GM13976 (cell line): ENCODE results near the gene FOXJ1.

ENCODE experiments used
- DNase-seq: peaks from one replicate; pipeline ENCODE4 v3.0.0; 2012; ENCODE audit warnings: low spot score
- CTCF ChIP-seq: IDR thresholded peaks from 2 replicates; pipeline ENCODE4 v1.5.1; 2012; ENCODE audit warnings: borderline replicate concordance, mild to moderate bottlenecking; ENCODE audit not compliant: insufficient read depth; ENCODE audit errors: extremely low read depth, missing control alignments, control extremely low read depth
- in situ Hi-C: fragments of 300-500 bp; cut with MboI; formaldehyde crosslinking; loops from one replicate; pipeline ENCODE4 v1.12.0; 2022; ENCODE audit warnings: low sequenced_read_pairs, mixed read lengths, inconsistent platforms; ENCODE audit not compliant: unreplicated experiment

Gene FOXJ1

GRCh38 chr17:76170114-76170513 lies 29.1 kb upstream of the FOXJ1 start:
- no peak for DNase-seq
- in situ Hi-C loops: no loop called here
- no peak for TF ChIP-seq CTCF

- TF ChIP-seq CTCF: no peak
- in situ Hi-C loops: no loop called here
- no peak for DNase-seq
Measured at GRCh38 chr17:76166906-76167305, 25.9 kb upstream of the FOXJ1 start.

- no peak for TF ChIP-seq CTCF
- in situ Hi-C loops: no loop called here
- no peak for DNase-seq
Measured at GRCh38 chr17:76166168-76166567, 25.1 kb upstream of the FOXJ1 start.

- in situ Hi-C loops: no loop called here
- DNase-seq: no peak
- TF ChIP-seq CTCF: no peak
Measured at GRCh38 chr17:76164331-76164730, 23.3 kb upstream of the FOXJ1 start.

GRCh38 chr17:76163919-76164318 lies 22.9 kb upstream of the FOXJ1 start:
- in situ Hi-C loops: no loop called here
- TF ChIP-seq CTCF: no peak
- no peak for DNase-seq

GRCh38 chr17:76161619-76162266 lies 20.7 kb upstream of the FOXJ1 start:
- no peak for TF ChIP-seq CTCF
- in situ Hi-C loops: no loop called here
- no peak for DNase-seq
